Neutrophil (primary cell): Measurements from ENCODE around the gene MICAL3.

ENCODE experiments used
- H3K27ac ChIP-seq: fragments of 200-600 bp; sonication (generic); 2 replicates; pipeline ENCODE4 v1.5.1; 2016; ENCODE audit warnings: mild to moderate bottlenecking, moderate library complexity
- H3K27me3 ChIP-seq: fragments of 200-600 bp; sonication (generic); 2 replicates; pipeline ENCODE4 v1.6.0; 2016; ENCODE audit warnings: mild to moderate bottlenecking
- H3K36me3 ChIP-seq: fragments of 200-600 bp; sonication (generic); 2 replicates; pipeline ENCODE4 v1.5.1; 2017
- H3K4me1 ChIP-seq, 2 experiments: fragments of 200-600 bp in 1 of 2; sonication (generic) in 1 of 2; 1 replicate in 1 of 2; 2 replicates in 1 of 2; pipeline versions ENCODE4 v1.5.1 to v1.6.1; 2013 to 2016; ENCODE audit warnings: low read depth in 1 of 2, low read length in 1 of 2, mild to moderate bottlenecking in 1 of 2, moderate library complexity in 1 of 2; ENCODE audit not compliant: control insufficient read depth in 1 of 2, insufficient read depth in 1 of 2
- H3K4me3 ChIP-seq, 2 experiments: fragments of 200-600 bp in 1 of 2; sonication (generic) in 1 of 2; 1 replicate in 1 of 2; 2 replicates in 1 of 2; pipeline ENCODE4 v1.5.1; 2013 to 2016; ENCODE audit warnings: low read depth in 1 of 2, low read length in 1 of 2, mild to moderate bottlenecking in 1 of 2, moderate library complexity in 1 of 2
- H3K9me3 ChIP-seq: fragments of 200-600 bp; sonication (generic); 2 replicates; pipeline ENCODE4 v1.5.1; 2016
- TF ChIP-seq, protein P1 (sequence below): fragments of 200-600 bp; sonication (generic); IDR thresholded peaks from 2 replicates; pipeline ENCODE4 v1.5.1; 2016; ENCODE audit warnings: antibody characterized with exemption

Gene MICAL3

DNA sequence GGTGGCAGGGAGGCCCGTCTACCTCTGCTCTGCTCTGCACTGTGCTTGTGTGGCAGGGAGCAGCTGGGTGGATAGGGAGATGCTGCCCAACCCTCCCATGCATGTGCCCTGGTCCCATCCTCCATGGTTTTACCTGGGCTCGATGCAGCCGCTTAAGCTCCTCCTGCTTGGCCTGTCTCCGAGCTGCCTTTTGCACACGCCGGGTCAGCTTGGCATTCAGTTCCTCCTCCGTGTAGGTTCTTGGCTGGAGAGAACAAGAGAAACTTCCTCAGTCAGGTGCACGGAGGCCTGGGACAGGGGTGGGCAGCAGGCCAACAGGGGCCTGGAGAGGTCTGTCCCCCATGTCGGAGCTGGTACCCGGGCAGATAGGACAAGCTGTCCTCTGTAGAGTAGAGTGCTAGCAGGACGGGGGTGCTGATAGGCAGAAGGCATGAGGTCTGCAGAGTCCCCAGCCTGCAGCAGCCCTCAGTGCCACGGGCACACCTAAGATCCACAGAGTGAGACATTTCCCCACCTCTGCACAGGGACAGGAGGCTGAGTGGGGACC is 213.7 kb downstream of the MICAL3 start:
- TF ChIP-seq, protein P1, sequence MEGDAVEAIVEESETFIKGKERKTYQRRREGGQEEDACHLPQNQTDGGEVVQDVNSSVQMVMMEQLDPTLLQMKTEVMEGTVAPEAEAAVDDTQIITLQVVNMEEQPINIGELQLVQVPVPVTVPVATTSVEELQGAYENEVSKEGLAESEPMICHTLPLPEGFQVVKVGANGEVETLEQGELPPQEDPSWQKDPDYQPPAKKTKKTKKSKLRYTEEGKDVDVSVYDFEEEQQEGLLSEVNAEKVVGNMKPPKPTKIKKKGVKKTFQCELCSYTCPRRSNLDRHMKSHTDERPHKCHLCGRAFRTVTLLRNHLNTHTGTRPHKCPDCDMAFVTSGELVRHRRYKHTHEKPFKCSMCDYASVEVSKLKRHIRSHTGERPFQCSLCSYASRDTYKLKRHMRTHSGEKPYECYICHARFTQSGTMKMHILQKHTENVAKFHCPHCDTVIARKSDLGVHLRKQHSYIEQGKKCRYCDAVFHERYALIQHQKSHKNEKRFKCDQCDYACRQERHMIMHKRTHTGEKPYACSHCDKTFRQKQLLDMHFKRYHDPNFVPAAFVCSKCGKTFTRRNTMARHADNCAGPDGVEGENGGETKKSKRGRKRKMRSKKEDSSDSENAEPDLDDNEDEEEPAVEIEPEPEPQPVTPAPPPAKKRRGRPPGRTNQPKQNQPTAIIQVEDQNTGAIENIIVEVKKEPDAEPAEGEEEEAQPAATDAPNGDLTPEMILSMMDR: no peak
- Histone ChIP-seq H3K27ac (no peak overlapping the region), H3K36me3 (no peaks in the 10 kb centered on the region), H3K27me3 (no peaks in the 10 kb centered on the region), H3K9me3 (no peaks in the 10 kb centered on the region), H3K4me1 (no peaks in the 10 kb centered on the region), H3K4me3 (no peak overlapping the region)

DNA sequence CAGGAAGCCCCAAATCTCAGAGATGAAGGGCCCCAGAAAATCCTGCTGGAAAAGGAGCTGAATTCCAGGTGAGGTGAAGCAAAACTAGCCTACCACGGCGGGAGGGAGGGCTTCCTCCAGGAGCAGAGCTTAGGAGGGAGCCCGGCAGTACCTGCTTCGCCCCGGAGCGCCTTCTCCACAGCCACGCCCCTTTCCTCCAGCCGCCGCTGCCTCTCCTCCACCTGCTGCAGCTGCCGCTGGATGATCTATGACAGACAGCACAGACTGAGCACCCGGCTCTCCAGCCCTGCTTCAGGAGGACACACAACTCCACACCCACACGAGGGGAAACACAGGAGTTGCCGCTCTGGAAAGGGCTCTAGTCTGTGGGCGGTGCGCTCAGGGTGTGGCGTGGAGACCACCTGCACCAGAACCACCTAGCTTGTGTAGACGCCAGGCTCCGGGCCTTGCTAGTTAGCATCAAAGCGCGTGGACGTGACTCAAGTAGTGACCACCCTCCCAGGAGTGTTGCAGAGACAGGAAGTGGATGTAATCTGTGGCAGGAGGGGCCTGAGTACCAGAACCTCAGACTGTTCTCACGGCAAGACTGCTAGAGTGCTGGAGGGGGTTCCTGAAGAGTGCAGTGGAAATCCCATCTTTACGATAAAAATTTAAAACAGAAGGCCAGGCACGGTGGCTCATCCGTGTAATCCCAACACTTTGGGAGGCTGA is 215.5 kb downstream of the MICAL3 start:
- Histone ChIP-seq H3K4me1 (no peaks in the 10 kb centered on the region), H3K36me3 (no peaks in the 10 kb centered on the region), H3K4me3 (no peak overlapping the region), H3K27ac (no peak overlapping the region), H3K9me3 (no peaks in the 10 kb centered on the region), H3K27me3 (no peaks in the 10 kb centered on the region)
- TF ChIP-seq, protein P1: no peak

DNA sequence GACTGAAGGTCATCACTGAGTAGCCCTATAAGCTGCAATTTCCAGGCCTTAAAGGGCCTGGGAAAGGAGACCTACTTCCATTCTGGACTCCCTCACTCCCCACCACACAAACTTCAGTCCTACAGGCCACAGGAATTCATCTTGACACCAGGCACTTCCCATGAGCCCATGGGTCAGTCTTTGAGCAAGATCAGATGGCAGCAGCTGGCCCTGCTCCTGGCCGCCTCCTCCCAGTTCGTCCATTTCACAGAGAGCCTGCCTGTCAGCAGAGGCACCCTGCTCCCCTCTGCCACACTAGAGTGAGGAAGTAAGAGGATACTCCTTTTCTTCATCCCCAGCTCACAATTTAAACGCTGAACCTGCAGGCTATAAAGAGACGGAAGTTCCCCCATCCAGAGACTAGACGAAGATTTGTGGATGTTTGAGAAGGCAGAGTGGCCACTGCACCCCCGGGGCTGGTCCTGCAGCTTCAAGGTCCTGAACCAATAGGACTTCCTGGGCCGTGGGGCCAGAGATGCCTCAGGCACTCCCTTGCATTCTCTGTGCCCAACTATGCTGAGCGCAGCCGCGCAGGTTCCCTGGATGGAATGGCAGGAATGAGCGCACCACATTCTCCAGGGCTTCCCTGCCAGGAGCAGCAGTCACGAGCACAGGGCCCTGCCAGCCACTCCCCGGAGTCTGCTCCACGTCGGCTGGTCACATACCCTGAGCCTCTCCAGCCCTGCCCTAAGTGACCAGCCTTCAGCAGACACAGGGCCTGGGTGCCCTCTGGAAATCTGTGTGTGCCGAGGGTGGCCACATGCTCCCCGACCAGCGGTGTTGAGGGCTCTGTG is 216.6 kb downstream of the MICAL3 start:
- Histone ChIP-seq H3K9me3 (no peaks in the 10 kb centered on the region), H3K36me3 (no peaks in the 10 kb centered on the region), H3K4me3 (no peak overlapping the region), H3K27ac (no peak overlapping the region), H3K4me1 (no peaks in the 10 kb centered on the region), H3K27me3 (no peaks in the 10 kb centered on the region)
- TF ChIP-seq, protein P1: no peak

DNA sequence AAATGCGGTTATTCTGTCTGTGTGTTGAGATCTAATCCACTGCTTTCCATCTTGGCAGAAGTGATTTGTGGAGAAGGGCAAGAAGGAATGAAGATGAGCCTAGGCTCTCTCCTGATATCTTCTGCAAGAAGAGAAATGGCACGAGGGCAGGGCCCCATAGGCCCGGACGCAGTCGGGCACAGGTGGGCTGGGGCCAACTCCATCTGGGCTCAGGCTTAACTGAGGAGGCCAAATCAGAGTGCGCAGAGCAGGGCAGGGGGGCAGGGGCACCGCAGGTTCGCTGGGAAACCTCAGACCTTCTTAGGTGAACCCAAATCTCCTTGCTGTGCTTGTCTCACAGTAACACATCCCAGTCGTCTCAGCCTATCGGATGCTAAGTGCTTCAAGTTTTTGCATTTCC is 217.3 kb downstream of the MICAL3 start:
- TF ChIP-seq, protein P1: no peak
- Histone ChIP-seq H3K4me1 (no peaks in the 10 kb centered on the region), H3K9me3 (no peaks in the 10 kb centered on the region), H3K27ac (no peak overlapping the region), H3K27me3 (no peaks in the 10 kb centered on the region), H3K4me3 (no peak overlapping the region), H3K36me3 (no peaks in the 10 kb centered on the region)

DNA sequence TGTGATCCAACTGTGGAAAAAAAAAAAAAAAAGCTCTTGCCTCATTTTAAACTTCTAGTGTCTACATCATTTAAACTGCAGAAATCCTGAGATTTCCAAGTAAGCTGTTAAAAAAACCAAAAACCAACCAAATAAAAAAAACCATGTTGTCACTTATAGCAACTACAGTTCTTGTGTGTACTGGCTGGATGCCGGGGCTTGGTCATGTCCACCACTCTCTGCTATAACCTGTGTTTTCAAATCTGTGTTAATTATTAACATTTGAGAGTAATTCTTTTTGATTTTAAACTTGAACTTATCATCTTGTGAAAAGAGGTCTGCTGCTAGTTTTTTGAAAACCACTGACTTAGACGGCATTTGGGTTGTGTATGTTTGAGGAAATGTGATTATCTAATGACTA is 217.9 kb downstream of the MICAL3 start:
- TF ChIP-seq, protein P1: no peak
- H3K4me1 ChIP-seq: no peaks in the 10 kb centered on the region
- no peaks in the 10 kb centered on the region for H3K9me3 ChIP-seq
- H3K36me3 ChIP-seq: no peaks in the 10 kb centered on the region
- no peaks in the 10 kb centered on the region for H3K27me3 ChIP-seq
- no peak overlapping the region for H3K27ac ChIP-seq
- H3K4me3 ChIP-seq: no peak overlapping the region
